HPDE6-E6E7 (cell line): ENCODE data around the gene PRKAR1B.
"Not testable (repeated sequence)": the region's sequence is repeated elsewhere in the genome, so short reads cannot be mapped to it uniquely, and the experiment has no call there.

ENCODE experiments used
- DNase-seq: peaks from one replicate; pipeline ENCODE4 v3.0.0; 2011; ENCODE audit warnings: missing footprints; ENCODE audit errors: extremely low spot score

PRKAR1B gene

DNA sequence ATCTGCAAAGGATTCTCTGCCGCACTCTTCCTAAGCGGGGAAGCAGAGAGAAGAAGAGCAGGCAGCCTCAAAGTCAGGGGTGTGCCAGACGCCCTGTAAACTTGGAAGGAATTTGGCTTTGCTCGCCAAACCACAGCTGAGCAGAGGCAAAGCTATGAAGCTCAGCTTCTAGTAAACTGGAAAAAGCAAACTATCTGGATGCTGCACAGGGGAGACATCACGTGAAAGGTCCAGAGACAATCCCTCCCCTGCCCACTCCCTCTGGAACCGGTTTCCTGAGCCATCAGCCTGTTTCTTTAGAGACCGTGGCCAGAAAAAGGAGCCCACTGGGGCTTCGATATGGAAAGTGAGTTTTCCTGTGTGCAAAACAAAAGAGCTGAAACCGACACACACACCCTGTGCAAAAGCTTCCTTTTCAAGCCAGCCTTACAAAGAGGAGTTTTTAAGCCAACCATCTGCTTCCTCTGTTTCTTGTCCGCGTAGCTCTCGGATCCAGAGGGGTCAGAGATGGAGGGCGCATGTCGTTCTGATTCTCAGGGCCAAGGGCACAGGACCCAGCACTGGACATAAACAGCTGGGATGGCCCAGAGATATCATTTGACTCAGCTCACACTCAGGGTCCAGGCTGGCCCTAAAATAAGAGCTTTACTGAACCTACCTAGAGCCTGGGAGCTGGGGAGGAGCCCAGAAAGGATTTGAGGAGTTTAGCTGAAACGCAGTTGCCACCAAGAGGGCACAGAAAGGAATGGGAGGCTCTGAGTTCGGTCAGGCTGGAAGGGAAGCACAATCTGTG is 58.7 kb downstream of the PRKAR1B start:
- DNase-seq, result no peak

DNA sequence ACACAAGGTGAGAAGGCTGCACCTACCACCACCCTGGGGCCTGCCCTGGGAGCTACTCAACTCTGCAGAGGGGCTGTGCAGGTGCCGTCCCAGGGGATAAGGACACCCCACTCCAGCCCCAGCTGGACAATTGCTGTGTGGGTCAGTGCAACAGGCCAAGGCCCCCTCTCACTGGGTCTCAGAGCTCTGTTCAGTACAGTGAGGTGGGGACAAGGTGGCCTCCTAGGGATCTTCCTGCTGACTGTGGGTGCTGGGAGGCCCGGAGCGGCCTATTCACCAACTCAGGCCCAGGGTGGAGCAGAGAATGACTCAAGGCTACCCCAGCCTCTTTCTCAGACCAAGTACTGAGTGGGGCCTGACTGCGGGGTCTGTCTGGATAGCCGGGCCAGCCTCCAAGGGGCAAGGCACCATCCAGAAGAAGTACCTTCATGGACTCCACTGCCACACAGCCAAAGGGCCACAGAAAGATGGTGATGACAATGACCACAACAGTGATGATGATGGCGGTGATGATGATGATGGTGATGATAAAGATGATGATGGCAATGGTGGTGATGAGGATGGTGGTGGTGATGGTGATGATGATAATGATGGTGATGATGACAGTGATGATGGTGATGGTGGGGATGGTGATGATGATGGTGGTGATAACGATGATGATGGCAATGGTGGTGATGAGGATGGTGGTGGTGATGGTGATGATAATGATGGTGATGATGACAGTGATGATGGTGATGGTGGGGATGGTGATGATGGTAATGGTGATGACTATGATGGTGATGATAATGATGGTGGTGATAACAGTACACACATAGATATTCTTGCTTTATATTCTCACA is 60.4 kb downstream of the PRKAR1B start:
- no peak for DNase-seq

DNA sequence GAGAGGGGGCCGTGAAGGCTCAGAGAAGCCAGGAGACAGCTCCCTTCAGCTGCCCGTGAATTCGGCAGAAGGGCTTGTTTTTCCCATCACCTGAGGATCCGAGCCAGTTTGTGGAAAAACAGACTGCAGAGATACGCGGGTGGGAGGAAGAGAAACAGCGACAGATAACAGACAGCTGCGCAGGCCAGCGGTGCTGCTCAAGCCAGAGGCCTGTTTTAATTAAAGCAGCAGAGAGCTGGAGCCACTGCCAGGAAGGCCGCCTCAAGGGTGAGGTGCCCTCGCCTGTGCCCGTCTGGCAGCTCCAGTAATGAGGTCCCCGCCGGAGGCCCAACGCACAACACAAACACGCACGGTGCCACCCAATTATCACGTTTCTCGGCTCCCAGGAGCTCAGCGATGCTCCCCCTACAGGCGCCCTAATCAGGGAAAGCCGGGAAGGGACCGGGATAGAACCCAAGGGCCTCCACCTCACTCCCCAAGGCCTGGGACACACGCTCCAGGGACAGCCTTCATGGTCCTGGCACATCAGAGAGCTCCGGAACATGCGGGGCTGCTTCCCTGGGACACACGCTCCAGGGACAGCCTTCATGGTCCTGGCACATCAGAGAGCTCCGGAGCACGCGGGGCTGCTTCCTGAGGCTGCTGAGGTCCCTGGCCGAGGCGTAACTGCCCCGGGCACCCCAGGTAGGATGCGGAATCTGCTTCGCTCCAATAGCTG is 61.2 kb downstream of the PRKAR1B start:
- no peak for DNase-seq

DNA sequence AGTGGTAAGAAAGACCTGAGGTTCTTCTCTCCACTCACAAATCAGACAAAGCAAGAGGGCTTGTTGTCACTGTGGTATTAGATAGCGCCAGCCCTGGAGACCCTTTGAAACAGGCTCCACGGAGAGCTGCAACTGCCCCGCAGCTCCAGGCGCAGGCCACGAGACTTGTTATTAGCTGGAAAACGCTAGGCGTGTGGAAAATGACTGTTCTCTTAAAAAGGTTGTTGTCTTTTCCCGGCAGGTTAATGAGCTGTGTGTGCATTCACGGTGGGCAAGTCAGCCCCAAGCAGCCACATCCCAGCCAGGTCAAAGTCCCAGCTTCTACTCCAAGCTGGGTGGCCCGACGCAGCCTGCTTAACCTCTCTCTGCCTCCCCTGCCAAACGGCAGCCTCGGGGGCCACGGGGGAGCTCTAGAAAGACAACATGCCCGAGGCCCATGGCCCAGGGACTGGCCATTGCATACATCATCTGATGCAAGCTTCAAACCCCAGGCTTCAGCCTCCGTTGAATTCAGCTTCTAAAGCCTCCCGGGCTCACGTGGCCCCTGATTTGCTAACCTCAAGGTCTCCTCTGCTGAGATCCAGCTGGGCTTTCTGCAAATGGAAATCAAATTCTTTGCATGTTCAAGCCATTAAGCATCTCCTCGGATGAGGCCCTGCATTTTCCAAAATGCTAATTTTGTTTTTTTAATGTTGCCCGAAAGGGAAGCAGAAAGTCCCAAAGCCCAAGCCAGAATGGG is 61.9 kb downstream of the PRKAR1B start:
- DNase-seq, result no peak

DNA sequence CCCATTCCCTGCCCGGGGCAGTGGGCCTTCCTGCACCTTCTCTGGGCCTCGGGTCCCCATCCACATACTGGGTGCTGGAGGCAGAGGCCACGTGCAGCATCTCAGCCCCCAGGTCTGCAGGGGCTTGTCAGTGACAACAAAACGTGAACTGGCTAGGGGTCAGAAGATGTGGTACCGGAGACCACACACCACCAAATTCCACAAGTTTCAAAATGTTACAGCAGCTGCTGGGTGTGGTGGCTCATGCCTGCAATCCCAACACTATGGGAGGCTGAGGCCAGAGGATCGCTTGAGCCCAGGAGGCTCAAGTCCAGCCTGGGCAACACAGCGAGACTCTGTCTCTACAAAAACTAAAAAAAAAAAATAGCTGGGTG is 62.7 kb downstream of the PRKAR1B start:
- no peak for DNase-seq

DNA sequence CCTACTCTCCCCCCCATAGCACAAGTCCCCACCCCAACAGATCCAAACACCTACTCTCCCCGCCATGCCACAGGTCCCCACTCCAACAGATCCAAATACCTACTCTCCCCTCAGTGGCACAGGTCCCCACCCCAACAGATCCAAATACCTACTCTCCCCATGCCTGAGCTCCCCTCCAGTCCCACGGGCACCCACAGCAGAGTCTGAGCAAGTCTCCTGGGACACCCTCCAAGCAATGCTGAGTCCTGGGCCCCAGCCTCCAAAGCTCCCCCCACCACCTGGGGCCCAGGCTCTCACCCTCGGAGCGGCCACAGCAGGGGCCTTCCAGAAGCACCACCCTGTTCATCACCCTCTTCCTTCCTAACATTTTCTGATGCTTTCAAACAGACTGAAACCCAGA is 64.5 kb downstream of the PRKAR1B start:
- no peak for DNase-seq

DNA sequence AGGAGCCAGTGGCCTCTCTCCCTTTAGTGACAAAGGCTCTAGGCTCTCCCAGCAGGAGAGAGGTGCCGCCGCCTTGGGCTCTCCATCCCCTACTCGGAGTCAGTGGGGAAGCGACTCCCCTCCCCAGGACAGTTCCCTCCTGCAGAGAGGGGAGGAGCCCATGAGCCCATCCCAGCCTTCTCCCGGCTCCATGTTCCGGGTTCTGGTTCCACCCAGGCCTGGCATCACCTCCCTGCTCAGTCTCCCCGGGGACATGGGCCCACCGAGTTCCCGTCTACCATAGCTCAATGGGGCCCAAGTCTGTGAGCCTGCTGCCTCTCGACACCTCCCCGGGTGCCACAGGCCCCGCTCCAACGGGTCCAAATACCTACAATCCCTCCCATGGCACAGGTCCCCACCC is 67.1 kb downstream of the PRKAR1B start:
- no peak for DNase-seq

DNA sequence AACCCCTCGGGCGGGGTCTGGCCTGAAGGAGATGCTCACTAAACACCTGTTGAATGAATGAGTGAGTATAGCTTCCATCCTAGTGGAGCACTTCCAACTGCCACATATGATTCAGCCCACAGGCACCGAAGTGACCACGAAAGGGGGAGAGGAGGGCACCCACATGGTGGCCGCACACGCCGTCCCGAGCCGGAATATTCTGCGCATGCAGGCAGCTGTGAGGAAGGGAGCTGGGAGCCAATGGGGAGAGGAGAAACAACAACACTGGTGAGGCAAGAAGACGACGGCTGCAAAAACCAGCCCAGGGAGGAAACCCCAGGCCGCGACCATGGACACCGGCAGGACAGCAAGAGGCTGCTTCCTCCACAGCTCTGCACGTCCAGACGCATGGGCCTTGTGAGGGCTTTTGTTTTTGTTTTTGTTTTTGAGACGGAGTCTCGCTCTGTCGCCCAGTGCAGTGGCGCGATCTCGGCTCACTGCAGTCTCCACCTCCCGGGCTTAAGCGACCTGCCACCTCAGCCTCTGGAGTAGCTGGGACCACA is 67.7 kb downstream of the PRKAR1B start:
- DNase-seq, result no peak

DNA sequence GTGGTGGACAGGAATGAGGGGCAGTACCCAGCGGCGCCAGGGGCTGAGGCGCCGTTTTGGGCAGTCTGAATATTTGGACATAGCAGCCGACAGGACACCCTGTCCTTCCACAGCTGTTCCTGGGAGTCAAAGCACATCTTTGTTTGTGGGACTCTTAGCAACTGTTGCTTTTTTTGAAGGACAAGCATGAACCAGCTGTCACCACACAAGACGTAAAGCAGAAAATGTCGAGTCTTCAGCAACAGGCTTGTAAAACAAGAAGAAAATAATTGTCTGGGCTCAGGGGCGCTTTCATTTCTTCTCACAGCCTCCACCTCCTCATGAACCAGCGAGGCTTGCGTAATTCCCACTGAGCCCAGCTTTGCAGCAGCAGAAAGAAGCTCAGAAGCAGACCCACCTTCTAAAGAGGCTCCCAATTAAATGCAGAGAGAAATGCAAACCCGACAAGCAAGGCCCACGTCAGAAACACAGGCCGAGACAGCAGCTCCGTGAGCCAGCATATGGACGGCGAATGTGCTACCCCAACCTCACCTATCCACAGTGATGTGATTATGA is 69.4 kb downstream of the PRKAR1B start:
- no peak for DNase-seq

DNA sequence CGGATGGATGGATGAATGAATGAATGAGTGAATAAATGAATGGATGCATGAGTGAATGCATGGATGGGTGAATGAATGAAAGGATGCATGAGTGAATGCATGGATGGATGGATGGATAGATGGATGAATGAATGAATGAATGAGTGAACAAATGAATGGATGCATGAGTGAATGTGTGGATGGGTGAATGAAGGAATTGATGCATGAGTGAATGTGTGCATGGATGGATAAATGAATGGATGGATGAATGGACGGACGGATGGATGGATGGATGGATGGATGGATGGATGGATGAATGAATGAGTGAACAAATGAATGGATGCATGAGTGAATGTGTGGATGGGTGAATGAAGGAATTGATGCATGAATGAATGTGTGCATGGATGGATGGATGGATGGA is 70.1 kb downstream of the PRKAR1B start:
- not testable (repeated sequence) for DNase-seq

DNA sequence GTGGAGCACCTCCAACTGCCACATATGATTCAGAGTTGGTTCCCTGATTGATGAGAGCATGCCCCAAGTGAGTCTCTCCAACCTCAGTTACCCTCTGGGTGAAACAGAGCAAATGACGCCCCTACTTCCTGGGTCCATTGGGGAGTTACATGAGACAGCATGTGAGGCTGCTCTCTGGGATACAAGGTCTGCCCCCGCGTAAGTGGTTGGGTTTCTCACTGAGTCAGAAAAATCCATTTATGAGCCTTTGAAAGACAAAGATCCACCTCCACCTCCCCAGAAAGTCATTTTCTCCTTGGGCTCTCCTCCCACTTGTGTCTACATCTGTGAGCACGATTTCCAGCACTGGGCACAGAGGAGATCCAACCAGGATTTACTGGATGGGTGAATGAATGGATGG is 71.3 kb downstream of the PRKAR1B start:
- no peak for DNase-seq

DNA sequence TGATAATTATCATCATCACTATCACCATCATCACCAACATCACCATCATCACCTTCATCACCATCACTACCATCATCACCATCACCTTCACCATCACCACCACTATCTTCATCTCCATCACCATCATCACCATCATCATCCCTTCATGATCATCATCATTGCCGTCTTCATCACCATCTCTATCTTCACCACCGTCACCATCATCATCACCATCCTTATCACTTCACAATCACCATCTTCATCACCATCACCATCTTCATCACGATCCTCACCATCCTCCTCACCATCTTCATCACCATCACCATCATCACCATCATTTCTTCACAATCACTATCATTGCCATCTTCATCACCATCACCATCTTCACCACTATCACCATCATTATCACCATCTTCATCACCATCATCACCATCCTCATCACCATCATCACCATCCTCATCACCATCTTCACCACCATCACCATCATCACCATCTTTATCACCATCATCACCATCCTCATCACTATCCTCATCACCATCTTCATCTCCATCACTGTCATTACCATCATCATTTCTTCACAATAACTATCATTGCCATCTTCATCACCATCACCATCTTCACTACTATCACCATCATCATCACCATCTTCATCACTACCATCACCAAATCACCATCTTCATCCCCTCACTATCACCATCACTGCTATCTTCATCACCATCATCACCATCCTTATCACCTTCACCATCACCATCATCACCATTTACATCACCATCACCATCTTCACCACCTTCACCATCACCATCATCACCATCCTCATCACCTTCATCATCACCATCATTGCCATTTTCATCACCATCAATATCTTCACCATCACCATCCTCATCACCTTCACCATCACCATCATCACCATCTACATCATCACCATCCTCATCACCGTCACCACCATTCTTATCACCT is 73.0 kb downstream of the PRKAR1B start:
- no peak for DNase-seq

DNA sequence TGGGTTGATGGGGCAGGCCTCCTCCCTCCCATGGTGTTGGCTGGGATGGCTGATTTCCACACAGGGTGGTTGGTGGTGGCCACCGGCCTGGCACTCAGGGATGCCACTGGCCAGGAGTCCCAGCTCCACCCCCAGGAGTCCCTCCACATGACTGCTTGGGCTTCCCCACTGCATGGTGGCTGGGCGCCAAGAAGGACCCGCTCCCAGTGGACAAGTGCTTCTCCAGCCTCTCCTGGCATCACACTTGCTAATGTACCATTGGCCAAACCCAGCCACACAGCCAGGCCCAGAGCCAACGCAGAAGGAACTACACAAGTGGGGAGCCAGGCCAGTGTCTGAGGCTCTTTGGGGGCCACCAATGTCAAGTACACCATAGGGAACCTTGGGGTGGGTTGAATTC is 74.2 kb downstream of the PRKAR1B start:
- DNase-seq, result no peak

DNA sequence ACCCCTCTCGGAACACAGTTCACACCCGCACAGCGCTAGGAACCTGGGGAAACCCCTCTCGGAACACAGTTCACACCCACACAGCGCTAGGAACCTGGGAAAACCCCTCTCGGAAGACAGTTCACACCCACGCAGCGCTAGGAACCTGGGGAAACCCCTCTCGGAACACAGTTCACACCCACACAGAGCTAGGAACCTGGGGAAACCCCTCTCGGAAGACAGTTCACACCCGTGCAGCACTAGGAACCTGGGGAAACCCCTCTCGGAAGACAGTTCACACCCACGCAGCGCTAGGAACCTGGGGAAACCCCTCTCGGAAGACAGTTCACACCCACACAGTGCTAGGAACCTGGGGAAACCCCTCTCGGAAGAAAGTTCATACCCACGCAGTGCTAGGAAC is 74.9 kb downstream of the PRKAR1B start:
- not testable (repeated sequence) for DNase-seq

DNA sequence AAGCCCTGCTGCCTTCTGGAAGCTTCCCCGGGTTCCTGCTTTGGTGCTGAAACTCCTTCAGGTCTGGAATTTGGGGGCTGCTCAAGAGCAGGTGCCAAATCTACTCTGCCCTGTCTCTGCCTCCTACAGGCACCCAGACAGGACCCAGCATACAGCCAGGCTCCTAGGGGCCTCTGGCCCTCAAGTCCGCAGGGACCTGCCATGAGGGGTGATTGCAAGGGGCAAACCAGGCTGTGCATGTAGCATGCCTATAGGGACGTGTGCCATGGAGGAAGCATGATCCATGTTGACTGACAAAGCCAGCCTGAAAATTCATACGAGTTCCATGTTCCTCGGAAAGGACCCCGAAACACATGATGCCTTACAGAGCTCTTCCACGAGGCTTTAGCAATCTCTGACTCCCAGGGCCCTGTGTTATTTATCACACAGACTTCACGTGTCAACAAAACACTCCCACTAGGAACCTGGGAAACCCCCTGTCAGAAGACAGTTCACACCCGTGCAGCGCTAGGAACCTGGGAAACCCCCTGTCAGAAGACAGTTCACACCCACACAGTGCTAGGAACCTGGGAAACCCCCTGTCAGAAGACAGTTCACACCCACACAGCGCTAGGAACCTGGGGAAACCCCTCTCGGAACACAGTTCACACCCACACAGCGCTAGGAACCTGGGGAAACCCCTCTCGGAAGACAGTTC is 75.9 kb downstream of the PRKAR1B start:
- DNase-seq, result no peak

DNA sequence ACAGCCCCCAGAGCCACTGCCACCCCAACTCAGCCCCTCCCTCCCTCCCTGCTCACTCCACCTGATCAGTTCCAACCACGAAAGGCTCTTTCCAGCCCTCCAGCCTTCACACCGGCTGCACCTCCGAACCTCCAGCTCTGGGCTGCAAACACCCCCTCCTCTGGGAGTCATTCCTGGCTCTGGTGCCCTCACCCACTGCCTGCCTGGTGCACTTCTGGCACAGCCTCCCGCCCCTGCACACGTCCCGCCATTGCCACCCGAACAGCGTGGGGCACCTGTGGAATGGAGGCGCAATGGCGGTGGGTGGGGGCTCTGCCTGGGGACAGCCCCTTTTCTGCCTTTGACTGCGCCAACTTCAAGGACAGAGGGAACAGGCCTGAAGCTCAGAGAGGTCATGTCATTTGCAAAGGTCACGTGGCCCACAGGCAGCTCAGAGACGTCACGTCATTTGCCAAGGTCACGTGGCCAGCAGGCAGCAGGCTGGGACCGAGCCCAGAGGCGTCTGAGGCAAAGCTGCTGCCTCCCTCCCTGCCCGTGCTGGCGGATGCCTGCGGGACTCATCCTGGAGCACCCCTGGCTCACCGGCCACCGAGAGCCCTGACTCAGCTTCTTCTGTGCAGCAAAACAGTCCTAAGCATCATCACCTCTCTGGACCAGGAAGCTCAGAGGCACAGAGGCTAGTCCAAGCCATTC is 76.6 kb downstream of the PRKAR1B start:
- no peak for DNase-seq

DNA sequence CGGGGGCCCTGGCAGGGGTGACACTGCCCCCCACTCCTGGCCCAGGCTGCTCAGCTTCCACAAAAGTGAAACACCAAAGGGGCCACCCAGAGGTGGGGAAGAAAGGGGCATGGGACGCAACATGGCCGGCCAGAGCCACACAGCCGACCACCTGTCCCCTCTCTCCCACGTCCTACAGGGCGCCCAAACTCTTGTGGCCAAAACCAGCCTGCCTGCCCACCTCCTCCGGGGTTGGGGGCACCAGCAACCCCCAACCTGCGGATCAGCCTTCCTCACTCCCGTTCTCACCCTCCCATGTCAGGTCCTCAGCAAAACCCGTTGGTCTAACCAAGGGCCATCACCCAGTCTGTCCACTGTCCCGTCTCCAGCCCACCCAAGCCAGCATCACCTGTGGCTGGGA is 80.1 kb downstream of the PRKAR1B start:
- no peak for DNase-seq

DNA sequence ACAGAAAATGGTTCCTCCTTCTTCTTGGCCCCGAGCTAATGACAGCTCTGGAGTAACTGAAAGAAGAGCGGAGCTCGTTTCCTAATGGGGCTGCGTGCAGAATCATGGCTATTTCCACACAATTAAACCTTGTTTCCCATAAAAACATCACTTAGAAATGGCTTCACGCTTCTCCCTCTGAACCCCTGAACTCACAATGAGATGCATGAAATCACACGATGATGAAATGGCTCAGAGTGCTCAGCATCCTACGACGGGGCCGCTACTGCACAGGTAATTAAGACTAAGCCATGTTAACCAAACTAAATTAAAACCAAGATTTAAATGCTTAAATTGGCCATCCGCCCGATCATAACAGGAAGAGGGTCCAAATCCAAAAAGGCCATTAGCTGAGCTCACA is 80.6 kb downstream of the PRKAR1B start:
- no peak for DNase-seq

DNA sequence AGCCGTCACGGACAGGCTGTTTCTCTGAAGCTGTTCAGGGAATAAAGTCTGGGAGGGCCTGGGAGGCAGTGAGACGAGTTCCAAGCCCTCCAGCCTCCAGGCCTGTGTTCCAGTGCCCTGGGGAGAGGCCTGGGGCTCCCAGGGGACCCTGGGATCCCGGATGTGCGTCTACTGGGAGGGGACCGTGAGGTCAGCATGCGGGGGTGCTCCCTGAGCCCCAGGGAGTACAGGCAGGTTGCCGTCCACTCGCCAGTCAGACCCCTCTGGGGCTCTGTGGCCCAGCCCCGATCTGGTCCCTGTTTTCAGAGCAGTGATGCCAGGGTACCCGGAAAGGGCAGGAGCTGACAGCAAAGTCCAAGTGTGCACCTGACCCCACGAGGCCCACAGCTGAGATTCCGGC is 81.5 kb downstream of the PRKAR1B start:
- DNase-seq, result no peak
